ENCODE measurements around the gene ZNF490.

GRCh38 chr19:12546903-12547302, 63.7 kb downstream of the ZNF490 start:
- TF ChIP-seq POLR2A (IDR thresholded peaks at IDR 0.05) (no peak), CTCF (IDR thresholded peaks at IDR 0.05) (no peak)

Data from adrenal gland (tissue), 5 donors.